ENCODE data around the gene TTC21B.
A peak's percentile ranks its signal among the peaks of the same experiment; 100 is the strongest.

- TF ChIP-seq CTCF (conservative IDR thresholded peaks at IDR 0.05; ENCODE audit: low read depth, low read length) (peak; percentile 90), EZH2 (IDR thresholded peaks at IDR 0.05; ENCODE audit: borderline replicate concordance, low read depth, low read length, poor library complexity, severe bottlenecking) (no peak)
Measured at GRCh38 chr2:165953655-165954606, at the start of gene TTC21B.
